SK-N-SH treated with all-trans-retinoic acid at 6 μM for 48 hours (cell line): ENCODE measurements around the gene KCNK4.

Experiments
- ATAC-seq: fragments of 200-7000 bp; cut with Tn5 transposase; 3 replicates; pipeline ENCODE4 v1.9.1; 2020; ENCODE audit warnings: mild to moderate bottlenecking, moderate library complexity
- ARNTL ChIP-seq: fragments of 450-650 bp; formaldehyde crosslinking; IDR thresholded peaks from 2 replicates; pipeline ENCODE4 v1.5.0; 2020; ENCODE audit warnings: low read depth, mild to moderate bottlenecking, moderate library complexity, borderline replicate concordance
- BACH2 ChIP-seq: fragments of 250-450 bp; sonication (Bioruptor Pico); IDR thresholded peaks from 2 replicates; pipeline ENCODE4 v1.9.0; 2021; ENCODE audit warnings: mild to moderate bottlenecking, borderline replicate concordance
- CSDC2 ChIP-seq: fragments of 250-450 bp; sonication (Bioruptor Pico); IDR thresholded peaks from 2 replicates; pipeline ENCODE4 v1.5.0; 2020; ENCODE audit warnings: mild to moderate bottlenecking, moderate library complexity
- ESRRG ChIP-seq: fragments of 250-450 bp; sonication (Bioruptor Pico); IDR thresholded peaks from 2 replicates; pipeline ENCODE4 v1.6.1; 2021; ENCODE audit warnings: mild to moderate bottlenecking
- GLIS3 ChIP-seq: fragments of 250-450 bp; sonication (Bioruptor Pico); IDR thresholded peaks from 2 replicates; pipeline ENCODE4 v1.5.0; 2020; ENCODE audit warnings: mild to moderate bottlenecking, moderate library complexity
- ISL1 ChIP-seq: fragments of 250-450 bp; sonication (Bioruptor Pico); IDR thresholded peaks from 2 replicates; pipeline ENCODE4 v2.1.2; 2022; ENCODE audit warnings: mild to moderate bottlenecking, moderate library complexity
- OSR1 ChIP-seq: fragments of 250-450 bp; sonication (Bioruptor Pico); IDR thresholded peaks from 2 replicates; pipeline ENCODE4 v1.8.0; 2022; ENCODE audit warnings: moderate library complexity, mild to moderate bottlenecking, inconsistent platforms
- RARB ChIP-seq: fragments of 250-450 bp; sonication (Bioruptor Pico); IDR thresholded peaks from 2 replicates; pipeline ENCODE4 v1.8.0; 2021; ENCODE audit warnings: mild to moderate bottlenecking, moderate library complexity
- SNAI2 ChIP-seq: fragments of 250-450 bp; sonication (Bioruptor Pico); IDR thresholded peaks from 2 replicates; pipeline ENCODE4 v1.5.0; 2020; ENCODE audit warnings: mild to moderate bottlenecking, moderate library complexity
- TCF4 ChIP-seq: fragments of 250-450 bp; sonication (Bioruptor Pico); IDR thresholded peaks from 2 replicates; pipeline ENCODE4 v1.8.0; 2021; ENCODE audit warnings: mild to moderate bottlenecking, moderate library complexity, borderline replicate concordance
- TOX ChIP-seq: fragments of 250-450 bp; sonication (Bioruptor Pico); IDR thresholded peaks from 2 replicates; pipeline ENCODE4 v1.8.0; 2021; ENCODE audit warnings: mild to moderate bottlenecking, moderate library complexity, borderline replicate concordance
- ZC3H10 ChIP-seq: fragments of 250-450 bp; sonication (Bioruptor Pico); IDR thresholded peaks from 2 replicates; pipeline ENCODE4 v1.5.1; 2021; ENCODE audit warnings: mild to moderate bottlenecking, moderate library complexity
- ZFP3 ChIP-seq: fragments of 250-450 bp; sonication (Bioruptor Pico); IDR thresholded peaks from 2 replicates; pipeline ENCODE4 v1.5.0; 2020; ENCODE audit warnings: mild to moderate bottlenecking, moderate library complexity
- ZFP30 ChIP-seq: fragments of 450-650 bp; formaldehyde crosslinking; IDR thresholded peaks from 2 replicates; pipeline ENCODE4 v1.5.0; 2022; ENCODE audit warnings: mild to moderate bottlenecking, moderate library complexity
- ZNF565 ChIP-seq: fragments of 450-650 bp; formaldehyde crosslinking; conservative IDR thresholded peaks from 2 replicates; pipeline ENCODE4 v1.5.0; 2020; ENCODE audit warnings: low read depth, mild to moderate bottlenecking, moderate library complexity
- ZNF70 ChIP-seq: fragments of 450-650 bp; formaldehyde crosslinking; IDR thresholded peaks from 2 replicates; pipeline ENCODE4 v1.5.0; 2020; ENCODE audit warnings: mild to moderate bottlenecking, moderate library complexity
- ZNF8 ChIP-seq: fragments of 450-650 bp; formaldehyde crosslinking; IDR thresholded peaks from 2 replicates; pipeline ENCODE4 v1.5.0; 2020; ENCODE audit warnings: mild to moderate bottlenecking, moderate library complexity
- TF ChIP-seq, protein P1 (sequence below): fragments of 250-450 bp; sonication (Bioruptor Pico); IDR thresholded peaks from 2 replicates; pipeline ENCODE4 v1.5.1; 2020; ENCODE audit warnings: low read depth, mild to moderate bottlenecking, moderate library complexity
- TF ChIP-seq, protein P2 (sequence below): fragments of 250-450 bp; sonication (Bioruptor Pico); IDR thresholded peaks from 2 replicates; pipeline ENCODE4 v1.8.0; 2021; ENCODE audit warnings: low read depth, mild to moderate bottlenecking, moderate library complexity, borderline replicate concordance
- TF ChIP-seq, protein P3 (sequence below): fragments of 250-450 bp; sonication (Bioruptor Pico); IDR thresholded peaks from 2 replicates; pipeline ENCODE4 v1.5.0; 2020; ENCODE audit warnings: mild to moderate bottlenecking, moderate library complexity
- TF ChIP-seq, protein P4 (sequence below): fragments of 250-450 bp; sonication (Bioruptor Pico); IDR thresholded peaks from 2 replicates; pipeline ENCODE4 v1.8.0; 2020; ENCODE audit warnings: mild to moderate bottlenecking, moderate library complexity, borderline replicate concordance

KCNK4 gene

DNA sequence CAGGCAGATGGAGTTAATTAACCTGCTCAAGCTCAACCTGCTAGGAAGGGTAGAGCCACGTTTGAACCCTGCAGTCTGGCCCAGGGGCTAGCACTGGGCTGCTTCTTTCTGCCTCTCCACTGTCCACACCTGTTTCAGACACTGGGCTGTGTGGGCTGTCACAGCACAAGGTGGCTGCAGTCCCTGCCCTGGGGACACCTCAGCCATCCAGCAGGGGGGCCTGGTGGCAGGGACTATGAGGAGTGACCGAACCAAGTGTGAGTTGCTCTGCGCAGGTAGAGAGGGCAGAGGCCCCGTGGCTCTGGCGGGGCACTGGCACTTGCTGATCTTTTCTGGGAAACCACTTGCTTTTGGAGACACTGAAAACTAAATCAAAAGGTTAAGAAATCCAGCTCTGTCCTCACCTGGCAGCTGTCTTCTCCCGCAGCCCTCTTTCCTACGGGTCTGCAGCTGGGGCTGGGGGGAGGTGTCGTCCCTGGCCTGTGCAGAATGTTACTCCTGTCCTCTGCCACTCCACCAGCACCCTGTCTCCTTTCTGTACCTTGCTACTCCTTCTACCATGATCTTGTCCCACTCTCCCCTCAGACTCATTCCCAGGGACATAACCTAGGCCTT, 12.4 kb upstream of the KCNK4 start:
- TF ChIP-seq ISL1 (CRISPR knock-in tag) = no peak
- TF ChIP-seq, protein P1, sequence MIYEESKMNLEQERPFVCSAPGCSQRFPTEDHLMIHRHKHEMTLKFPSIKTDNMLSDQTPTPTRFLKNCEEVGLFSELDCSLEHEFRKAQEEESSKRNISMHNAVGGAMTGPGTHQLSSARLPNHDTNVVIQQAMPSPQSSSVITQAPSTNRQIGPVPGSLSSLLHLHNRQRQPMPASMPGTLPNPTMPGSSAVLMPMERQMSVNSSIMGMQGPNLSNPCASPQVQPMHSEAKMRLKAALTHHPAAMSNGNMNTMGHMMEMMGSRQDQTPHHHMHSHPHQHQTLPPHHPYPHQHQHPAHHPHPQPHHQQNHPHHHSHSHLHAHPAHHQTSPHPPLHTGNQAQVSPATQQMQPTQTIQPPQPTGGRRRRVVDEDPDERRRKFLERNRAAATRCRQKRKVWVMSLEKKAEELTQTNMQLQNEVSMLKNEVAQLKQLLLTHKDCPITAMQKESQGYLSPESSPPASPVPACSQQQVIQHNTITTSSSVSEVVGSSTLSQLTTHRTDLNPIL (CRISPR knock-in tag) = no peak
- TF ChIP-seq, protein P2, sequence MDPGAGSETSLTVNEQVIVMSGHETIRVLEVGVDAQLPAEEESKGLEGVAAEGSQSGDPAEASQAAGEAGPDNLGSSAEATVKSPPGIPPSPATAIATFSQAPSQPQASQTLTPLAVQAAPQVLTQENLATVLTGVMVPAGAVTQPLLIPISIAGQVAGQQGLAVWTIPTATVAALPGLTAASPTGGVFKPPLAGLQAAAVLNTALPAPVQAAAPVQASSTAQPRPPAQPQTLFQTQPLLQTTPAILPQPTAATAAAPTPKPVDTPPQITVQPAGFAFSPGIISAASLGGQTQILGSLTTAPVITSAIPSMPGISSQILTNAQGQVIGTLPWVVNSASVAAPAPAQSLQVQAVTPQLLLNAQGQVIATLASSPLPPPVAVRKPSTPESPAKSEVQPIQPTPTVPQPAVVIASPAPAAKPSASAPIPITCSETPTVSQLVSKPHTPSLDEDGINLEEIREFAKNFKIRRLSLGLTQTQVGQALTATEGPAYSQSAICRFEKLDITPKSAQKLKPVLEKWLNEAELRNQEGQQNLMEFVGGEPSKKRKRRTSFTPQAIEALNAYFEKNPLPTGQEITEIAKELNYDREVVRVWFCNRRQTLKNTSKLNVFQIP (CRISPR knock-in tag) = no peak
- TF ChIP-seq ZNF8 (CRISPR knock-in tag) = no peak
- no peak for TF ChIP-seq BACH2
- TF ChIP-seq ZNF70 (CRISPR knock-in tag) = no peak
- TF ChIP-seq ZC3H10 (CRISPR knock-in tag) = no peak
- TF ChIP-seq CSDC2 (CRISPR knock-in tag) = no peak
- no peak for TF ChIP-seq ZNF565 (CRISPR knock-in tag)
- TF ChIP-seq TCF4 (CRISPR knock-in tag) = no peak
- TF ChIP-seq, protein P3, sequence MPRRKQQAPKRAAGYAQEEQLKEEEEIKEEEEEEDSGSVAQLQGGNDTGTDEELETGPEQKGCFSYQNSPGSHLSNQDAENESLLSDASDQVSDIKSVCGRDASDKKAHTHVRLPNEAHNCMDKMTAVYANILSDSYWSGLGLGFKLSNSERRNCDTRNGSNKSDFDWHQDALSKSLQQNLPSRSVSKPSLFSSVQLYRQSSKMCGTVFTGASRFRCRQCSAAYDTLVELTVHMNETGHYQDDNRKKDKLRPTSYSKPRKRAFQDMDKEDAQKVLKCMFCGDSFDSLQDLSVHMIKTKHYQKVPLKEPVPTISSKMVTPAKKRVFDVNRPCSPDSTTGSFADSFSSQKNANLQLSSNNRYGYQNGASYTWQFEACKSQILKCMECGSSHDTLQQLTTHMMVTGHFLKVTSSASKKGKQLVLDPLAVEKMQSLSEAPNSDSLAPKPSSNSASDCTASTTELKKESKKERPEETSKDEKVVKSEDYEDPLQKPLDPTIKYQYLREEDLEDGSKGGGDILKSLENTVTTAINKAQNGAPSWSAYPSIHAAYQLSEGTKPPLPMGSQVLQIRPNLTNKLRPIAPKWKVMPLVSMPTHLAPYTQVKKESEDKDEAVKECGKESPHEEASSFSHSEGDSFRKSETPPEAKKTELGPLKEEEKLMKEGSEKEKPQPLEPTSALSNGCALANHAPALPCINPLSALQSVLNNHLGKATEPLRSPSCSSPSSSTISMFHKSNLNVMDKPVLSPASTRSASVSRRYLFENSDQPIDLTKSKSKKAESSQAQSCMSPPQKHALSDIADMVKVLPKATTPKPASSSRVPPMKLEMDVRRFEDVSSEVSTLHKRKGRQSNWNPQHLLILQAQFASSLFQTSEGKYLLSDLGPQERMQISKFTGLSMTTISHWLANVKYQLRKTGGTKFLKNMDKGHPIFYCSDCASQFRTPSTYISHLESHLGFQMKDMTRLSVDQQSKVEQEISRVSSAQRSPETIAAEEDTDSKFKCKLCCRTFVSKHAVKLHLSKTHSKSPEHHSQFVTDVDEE = no peak
- TF ChIP-seq ESRRG (CRISPR knock-in tag) = no peak
- TF ChIP-seq, protein P4, sequence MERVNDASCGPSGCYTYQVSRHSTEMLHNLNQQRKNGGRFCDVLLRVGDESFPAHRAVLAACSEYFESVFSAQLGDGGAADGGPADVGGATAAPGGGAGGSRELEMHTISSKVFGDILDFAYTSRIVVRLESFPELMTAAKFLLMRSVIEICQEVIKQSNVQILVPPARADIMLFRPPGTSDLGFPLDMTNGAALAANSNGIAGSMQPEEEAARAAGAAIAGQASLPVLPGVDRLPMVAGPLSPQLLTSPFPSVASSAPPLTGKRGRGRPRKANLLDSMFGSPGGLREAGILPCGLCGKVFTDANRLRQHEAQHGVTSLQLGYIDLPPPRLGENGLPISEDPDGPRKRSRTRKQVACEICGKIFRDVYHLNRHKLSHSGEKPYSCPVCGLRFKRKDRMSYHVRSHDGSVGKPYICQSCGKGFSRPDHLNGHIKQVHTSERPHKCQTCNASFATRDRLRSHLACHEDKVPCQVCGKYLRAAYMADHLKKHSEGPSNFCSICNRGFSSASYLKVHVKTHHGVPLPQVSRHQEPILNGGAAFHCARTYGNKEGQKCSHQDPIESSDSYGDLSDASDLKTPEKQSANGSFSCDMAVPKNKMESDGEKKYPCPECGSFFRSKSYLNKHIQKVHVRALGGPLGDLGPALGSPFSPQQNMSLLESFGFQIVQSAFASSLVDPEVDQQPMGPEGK = no peak
- no peak for TF ChIP-seq ZFP30
- TF ChIP-seq OSR1 (CRISPR knock-in tag) = no peak
- no peak for TF ChIP-seq ZFP3 (CRISPR knock-in tag)
- TF ChIP-seq TOX = no peak
- TF ChIP-seq RARB (CRISPR knock-in tag) = no peak
- TF ChIP-seq ARNTL (CRISPR knock-in tag) = no peak
- no peak for TF ChIP-seq GLIS3 (CRISPR knock-in tag)
- no peak for ATAC-seq

DNA sequence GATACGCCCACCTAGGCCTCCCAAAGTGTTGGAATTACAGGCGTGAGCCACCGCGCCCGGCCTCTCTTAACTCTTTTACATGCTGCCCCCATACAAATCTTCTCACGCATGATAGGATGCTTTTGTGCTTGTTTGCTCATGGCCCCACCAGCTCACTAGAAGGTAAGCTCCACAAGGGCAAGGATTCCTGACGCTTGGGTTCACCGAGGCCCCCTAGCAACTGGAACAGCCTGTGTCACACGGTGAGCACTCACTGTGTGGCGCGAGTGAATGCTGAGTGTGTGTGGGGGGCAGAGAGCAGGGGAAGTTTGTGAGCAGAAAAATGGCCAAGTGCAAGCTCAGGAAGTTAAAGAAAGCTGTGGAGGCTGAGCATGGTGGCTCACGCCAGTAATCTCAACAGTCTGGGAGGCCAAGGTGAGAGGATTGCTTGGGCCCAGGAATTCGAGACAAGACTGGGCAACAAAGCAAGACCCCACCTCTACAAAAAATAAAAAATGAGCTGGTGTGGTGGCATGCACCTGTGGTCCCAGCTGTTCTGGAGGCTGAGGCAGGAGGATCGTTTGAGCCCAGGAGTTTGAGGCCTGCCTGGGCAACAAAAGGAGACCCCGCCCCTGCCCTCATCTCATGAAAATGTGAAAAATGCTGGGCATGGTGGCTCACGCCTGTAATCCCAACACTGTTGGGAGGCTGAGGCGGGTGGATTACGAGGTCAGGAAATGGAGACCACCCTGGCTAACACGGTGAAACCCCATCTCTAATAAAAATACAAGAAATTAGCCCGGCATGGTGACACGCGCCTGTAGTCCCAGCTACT, 8.9 kb upstream of the KCNK4 start:
- ATAC-seq = no peak
- no peak for TF ChIP-seq ISL1 (CRISPR knock-in tag)
- TF ChIP-seq, protein P1 (CRISPR knock-in tag) = no peak
- TF ChIP-seq SNAI2 (CRISPR knock-in tag) = no peak
- TF ChIP-seq ZNF70 (CRISPR knock-in tag) = no peak
- TF ChIP-seq, protein P2 (CRISPR knock-in tag) = no peak
- no peak for TF ChIP-seq ZFP3 (CRISPR knock-in tag)
- no peak for TF ChIP-seq RARB (CRISPR knock-in tag)
- no peak for TF ChIP-seq ZFP30
- TF ChIP-seq ARNTL (CRISPR knock-in tag) = no peak
- TF ChIP-seq, protein P4 = no peak
